Activated CD4-positive, alpha-beta T cell treated with anti-CD3 and anti-CD28 coated beads, Interleukin-2, amount 10 ng/mL, durations not matched to agents 7 days and 5 days (primary cell): ENCODE measurements around the gene PHB1. TPM values are rescaled to one million over a fixed set of nuclear protein-coding genes. Genes with fewer than 3 reads are reported as not detected.

ENCODE experiments used
- CTCF ChIA-PET: fragments of 350-600 bp; sonication (Branson Sonifier 250); formaldehyde crosslinking; loops from one replicate; lab custom pipeline; 2021; ENCODE audit warnings: antibody characterized with exemption; lab: Charles Lee
- POLR2A ChIA-PET: fragments of 350-600 bp; sonication (Branson Sonifier 250); formaldehyde crosslinking; loops from one replicate; lab custom pipeline; 2021; ENCODE audit warnings: antibody characterized with exemption; lab: Charles Lee
- DNase-seq: peaks from one replicate; pipeline ENCODE4 v3.0.0-alpha.2; 2020
- H3K27ac Mint-ChIP-seq: one replicate; pipeline ENCODE4 v1.8.0; 2021; ENCODE audit warnings: mild to moderate bottlenecking, moderate library complexity, mixed read lengths
- H3K27me3 Mint-ChIP-seq: one replicate; pipeline ENCODE4 v1.8.0; 2021; ENCODE audit warnings: mixed read lengths
- H3K36me3 Mint-ChIP-seq: one replicate; pipeline ENCODE4 v1.8.0; 2021; ENCODE audit warnings: low read depth, mixed read lengths
- H3K4me1 Mint-ChIP-seq: one replicate; pipeline ENCODE4 v1.8.0; 2021; ENCODE audit warnings: mixed read lengths
- H3K4me3 Mint-ChIP-seq: one replicate; pipeline ENCODE4 v1.8.0; 2021; ENCODE audit warnings: mild to moderate bottlenecking, moderate library complexity, mixed read lengths
- H3K9me3 Mint-ChIP-seq: one replicate; pipeline ENCODE4 v1.8.0; 2021; ENCODE audit warnings: mixed read lengths
- total RNA-seq, 2 experiments: library from RNA; stranded (reverse); gene quantifications; one replicate each; pipeline ENCODE4 v1.2.3, GENCODE V29; 2021

The PHB1 gene
- 100 to 1,000 TPM; 132 to 153 TPM for total RNA-seq

GRCh38 chr17:49414622-49415350, at the start of gene PHB1:
Gene PHB1, minus strand, starts transcription at chr17:49414882. Its CDS starts 1,618 bp downstream, at chr17:49413264.
- Mint-ChIP-seq H3K4me1 (peaks cover 20% of the 10 kb centered on the region), H3K27me3 (no peaks in the 10 kb centered on the region), H3K27ac (peak within 1 kb of the TSS; percentile 84), H3K4me3 (peak within 1 kb of the TSS; percentile 89), H3K36me3 (peaks cover 18% of the 10 kb centered on the region), H3K9me3 (no peaks in the 10 kb centered on the region)
- ChIA-PET CTCF (interaction anchor here (1.0 to 4.9 kb wide), 5 partner anchors 11 to 281 kb away, joined by 3 to 32 read pairs (median 5); no protein-coding TSS in a partner anchor), POLR2A (no interaction called here)
- DNase-seq, result peak; percentile 98

DNA sequence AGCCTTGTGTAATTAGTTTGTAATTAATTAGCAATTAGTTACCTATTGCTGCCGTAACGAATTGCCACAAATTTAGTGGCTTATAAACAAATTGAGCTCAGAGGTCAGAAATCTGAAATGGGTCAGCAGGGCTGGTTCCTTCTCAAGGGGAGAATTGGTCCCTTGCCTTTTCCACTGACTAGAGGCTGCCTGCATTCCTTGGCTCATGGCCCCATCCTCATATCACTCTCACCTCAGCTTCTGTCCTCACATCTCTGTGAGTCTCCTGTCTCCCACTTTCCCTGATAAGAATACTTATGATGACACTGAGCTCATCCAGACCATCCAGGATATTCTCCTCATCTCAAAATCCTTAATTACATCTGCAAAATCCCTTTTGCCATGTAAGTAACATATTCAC, 49.4 kb upstream of the PHB1 start:
- ChIA-PET POLR2A (no interaction called here), CTCF (no interaction called here)
- Mint-ChIP-seq H3K4me1 (no peaks in the 10 kb centered on the region), H3K4me3 (no peak overlapping the region), H3K27ac (no peak overlapping the region), H3K27me3 (peaks cover 43% of the 10 kb centered on the region), H3K36me3 (no peaks in the 10 kb centered on the region), H3K9me3 (peaks cover 5% of the 10 kb centered on the region)
- no peak for DNase-seq

- ChIA-PET POLR2A (no interaction called here), CTCF (no interaction called here)
- H3K27me3 Mint-ChIP-seq, result peaks cover 49% of the 10 kb centered on the region
- peaks cover 5% of the 10 kb centered on the region for H3K9me3 Mint-ChIP-seq
- no peak overlapping the region for H3K27ac Mint-ChIP-seq
- no peak for DNase-seq
- H3K4me1 Mint-ChIP-seq, result no peaks in the 10 kb centered on the region
- no peaks in the 10 kb centered on the region for H3K36me3 Mint-ChIP-seq
- H3K4me3 Mint-ChIP-seq, result no peak overlapping the region
These were observed 46.9 kb upstream of the PHB1 start for GRCh38 chr17:49461580-49461979.

DNA sequence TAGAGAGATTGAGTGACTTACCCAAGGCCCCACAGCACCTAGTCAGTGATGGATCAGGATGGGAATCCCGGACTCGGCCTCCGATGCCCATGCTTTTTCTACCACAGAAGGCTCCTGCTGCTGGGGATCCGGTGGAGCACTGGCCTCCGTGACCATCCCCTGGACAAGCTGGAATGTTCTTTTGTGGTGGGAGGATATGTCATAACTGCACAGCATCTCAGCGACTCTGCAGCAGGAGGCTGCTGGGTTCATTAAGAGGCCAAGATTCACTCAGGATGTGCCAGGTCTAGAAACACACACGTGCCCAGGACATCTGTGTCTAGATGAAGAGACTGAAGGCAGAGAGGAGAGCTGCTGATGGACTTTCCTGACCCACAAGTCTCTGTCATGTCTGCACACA, 45.7 kb upstream of the PHB1 start:
- no peak overlapping the region for H3K27ac Mint-ChIP-seq
- no peak for DNase-seq
- peaks cover 53% of the 10 kb centered on the region for H3K27me3 Mint-ChIP-seq
- H3K9me3 Mint-ChIP-seq, result peaks cover 5% of the 10 kb centered on the region
- no peaks in the 10 kb centered on the region for H3K36me3 Mint-ChIP-seq
- H3K4me3 Mint-ChIP-seq, result no peak overlapping the region
- ChIA-PET POLR2A (no interaction called here), CTCF (interaction anchor here (0.6 to 1.1 kb wide), 2 partner anchors 32 to 36 kb away, joined by 3 read pairs; no protein-coding TSS in a partner anchor)
- H3K4me1 Mint-ChIP-seq, result no peaks in the 10 kb centered on the region

GRCh38 chr17:49459401-49459984, 44.8 kb upstream of the PHB1 start:
- Mint-ChIP-seq H3K9me3 (peaks cover 5% of the 10 kb centered on the region), H3K4me1 (no peaks in the 10 kb centered on the region), H3K4me3 (no peak overlapping the region), H3K27ac (no peak overlapping the region), H3K36me3 (no peaks in the 10 kb centered on the region), H3K27me3 (peaks cover 56% of the 10 kb centered on the region)
- POLR2A ChIA-PET, result no interaction called here
- CTCF ChIA-PET, result no interaction called here
- DNase-seq, result no peak

- Mint-ChIP-seq H3K27ac (peak overlapping the region; percentile 10), H3K9me3 (no peaks in the 10 kb centered on the region), H3K4me3 (no peak overlapping the region), H3K27me3 (peaks cover 53% of the 10 kb centered on the region), H3K36me3 (no peaks in the 10 kb centered on the region), H3K4me1 (peaks cover 2% of the 10 kb centered on the region)
- no peak for DNase-seq
- POLR2A ChIA-PET, result interaction anchor here (0.6 kb wide), 2 partner anchors 77 to 326 kb away, joined by 3 to 4 read pairs; no protein-coding TSS in a partner anchor
- CTCF ChIA-PET, result interaction anchor here (0.5 to 0.7 kb wide), 2 partner anchors 199 to 683 kb away, joined by 3 read pairs; no protein-coding TSS in a partner anchor
These were observed 43.2 kb upstream of the PHB1 start for GRCh38 chr17:49457564-49458535.

DNA sequence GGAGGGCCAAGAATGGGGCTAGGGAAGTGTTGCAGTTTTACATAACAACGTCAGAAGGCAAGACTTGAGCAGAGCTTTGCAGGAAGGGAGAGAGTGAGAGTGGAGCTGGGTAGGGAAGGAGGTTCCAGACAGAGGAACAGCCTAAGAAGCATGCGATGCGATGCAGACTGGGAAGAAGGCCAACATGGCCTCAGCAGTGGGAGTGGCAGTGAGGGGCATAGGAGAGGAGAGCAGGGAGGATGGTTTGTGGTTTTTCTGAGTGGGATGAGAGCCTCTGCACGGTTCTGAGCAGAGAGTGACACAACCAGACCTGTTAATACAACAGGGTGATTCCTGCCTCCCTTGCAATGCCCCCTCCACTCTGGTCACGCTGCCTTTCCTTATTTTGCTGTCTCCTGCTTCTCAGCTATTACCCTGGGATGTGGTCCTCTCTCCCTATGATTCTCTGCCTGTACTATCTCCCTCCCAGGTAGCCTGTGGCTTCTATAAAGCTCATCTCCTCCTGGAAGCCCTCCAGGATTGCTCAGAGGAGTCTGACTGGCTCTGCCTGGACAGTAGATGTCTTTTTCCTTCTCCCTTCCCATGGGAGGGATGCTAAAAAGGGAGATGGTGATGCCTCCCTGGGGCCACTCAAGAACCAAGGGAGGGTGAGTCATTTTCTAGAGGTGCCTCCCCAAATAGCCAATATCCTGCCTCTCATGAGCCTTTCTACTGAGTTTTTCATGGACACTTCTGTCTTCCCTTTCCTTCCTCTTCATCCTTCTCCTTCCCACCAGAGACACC, 41.7 kb upstream of the PHB1 start:
- Mint-ChIP-seq H3K27ac (no peak overlapping the region), H3K36me3 (no peaks in the 10 kb centered on the region), H3K9me3 (no peaks in the 10 kb centered on the region), H3K4me1 (peaks cover 13% of the 10 kb centered on the region), H3K27me3 (peaks cover 47% of the 10 kb centered on the region), H3K4me3 (no peak overlapping the region)
- ChIA-PET POLR2A (no interaction called here), CTCF (interaction anchor here (1.1 to 1.2 kb wide), 2 partner anchors 40 to 114 kb away, joined by 4 read pairs; no protein-coding TSS in a partner anchor)
- no peak for DNase-seq

DNA sequence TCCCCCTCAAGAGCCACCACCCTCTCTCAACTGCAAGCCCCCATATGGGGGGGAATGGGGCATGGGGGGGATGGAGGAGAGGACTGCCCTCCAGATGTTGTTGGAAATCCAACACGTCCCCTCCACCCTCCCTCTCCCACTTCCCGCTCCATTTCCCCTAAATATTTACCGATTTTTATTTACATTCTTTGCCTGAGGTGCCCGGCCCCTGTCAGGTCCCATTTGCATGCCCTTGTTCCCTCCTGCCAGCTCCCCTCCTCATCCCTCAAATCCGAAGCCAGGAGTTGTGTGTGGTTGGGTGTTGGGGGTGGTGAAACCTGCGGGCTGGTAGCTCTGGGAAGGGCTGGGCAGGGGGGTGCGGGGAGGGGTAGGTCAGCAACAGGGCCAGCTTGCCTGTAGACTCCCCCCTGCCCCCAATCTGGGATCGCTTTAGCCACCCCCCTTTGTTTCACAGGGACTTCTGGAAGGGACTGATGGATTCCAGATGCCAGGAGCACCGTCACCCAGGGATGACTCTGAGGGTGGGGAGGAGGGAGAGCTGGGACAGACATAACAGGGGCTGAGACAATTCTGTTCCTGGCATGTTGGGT, 40.7 kb upstream of the PHB1 start:
- Mint-ChIP-seq H3K36me3 (no peaks in the 10 kb centered on the region), H3K27me3 (peaks cover 45% of the 10 kb centered on the region), H3K4me1 (peaks cover 23% of the 10 kb centered on the region), H3K4me3 (no peak overlapping the region), H3K27ac (no peak overlapping the region), H3K9me3 (no peaks in the 10 kb centered on the region)
- DNase-seq, result no peak
- ChIA-PET CTCF (interaction anchor here (1.2 kb wide), 2 partner anchors 20 to 41 kb away, joined by 3 to 4 read pairs; no protein-coding TSS in a partner anchor), POLR2A (no interaction called here)

GRCh38 chr17:49454050-49454449, 39.4 kb upstream of the PHB1 start:
- CTCF ChIA-PET, result no interaction called here
- no peak overlapping the region for H3K4me3 Mint-ChIP-seq
- H3K9me3 Mint-ChIP-seq, result no peaks in the 10 kb centered on the region
- DNase-seq, result no peak
- peaks cover 35% of the 10 kb centered on the region for H3K27me3 Mint-ChIP-seq
- POLR2A ChIA-PET, result no interaction called here
- H3K4me1 Mint-ChIP-seq, result peaks cover 28% of the 10 kb centered on the region
- H3K27ac Mint-ChIP-seq, result no peak overlapping the region
- no peaks in the 10 kb centered on the region for H3K36me3 Mint-ChIP-seq

- CTCF ChIA-PET, result no interaction called here
- Mint-ChIP-seq H3K27ac (no peak overlapping the region), H3K4me3 (no peak overlapping the region), H3K9me3 (no peaks in the 10 kb centered on the region), H3K4me1 (peaks cover 28% of the 10 kb centered on the region), H3K36me3 (no peaks in the 10 kb centered on the region), H3K27me3 (peaks cover 26% of the 10 kb centered on the region)
- DNase-seq, result no peak
- POLR2A ChIA-PET, result no interaction called here
These were observed 38.0 kb upstream of the PHB1 start for GRCh38 chr17:49452661-49453060.

DNA sequence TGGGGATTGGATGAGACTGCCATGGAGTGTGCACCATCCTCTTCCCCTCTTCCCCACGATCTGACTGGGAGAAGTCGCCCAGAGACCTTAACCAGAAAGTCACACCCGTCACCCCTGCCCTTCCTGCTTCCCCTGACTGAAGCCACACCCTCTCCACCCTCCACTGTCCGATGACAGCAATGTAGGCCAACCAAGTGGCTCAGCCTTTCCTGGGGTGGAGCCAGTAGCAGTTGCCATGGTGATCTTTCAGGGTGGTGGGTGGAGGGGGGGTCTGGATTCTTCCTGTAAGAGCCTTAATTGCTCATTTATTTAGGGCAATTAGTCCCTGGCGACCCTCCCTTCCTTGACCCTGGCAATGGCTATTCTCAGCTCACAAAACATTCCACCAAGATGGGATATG, 37.5 kb upstream of the PHB1 start:
- POLR2A ChIA-PET, result no interaction called here
- peak; percentile 11 for DNase-seq
- Mint-ChIP-seq H3K4me1 (peaks cover 28% of the 10 kb centered on the region), H3K27me3 (peaks cover 21% of the 10 kb centered on the region), H3K4me3 (no peak overlapping the region), H3K27ac (peak overlapping the region; percentile 36), H3K9me3 (no peaks in the 10 kb centered on the region), H3K36me3 (no peaks in the 10 kb centered on the region)
- CTCF ChIA-PET, result no interaction called here
